Measurements from ENCODE around the gene EIF6. TPM values are rescaled to one million over a fixed set of nuclear protein-coding genes. Genes with fewer than 3 reads are reported as not detected.

EIF6 gene
- total and polyA plus RNA-seq, 2 experiments from 2014 or later: 166 to 245 TPM

GRCh38 chr20:35303735-35304491, 19.3 kb upstream of the EIF6 start:
- H3K9ac ChIP-seq: peak overlapping the region; percentile 32; the same call in 1 of the 2 replicates
- 0 out of 2 replicates have a peak overlapping the region, but pooled peaks have one; percentile 52 for H2AFZ ChIP-seq

GRCh38 chr20:35303382-35303734, 18.8 kb upstream of the EIF6 start:
- in situ Hi-C loops (cut with MboI): loop anchor here (5.0 kb wide), 1 partner anchor 134 kb away; the partner anchor contains the start of gene GDF5
- WGBS, 2 experiments (ENCODE audit: low coverage in 1 of 2, low lambda C conversion rate in 2 of 2, missing lambda C conversion rate in 2 of 2): 78 to 79% methylated on average over 11 of the region's 11 CpGs
- H2AFZ ChIP-seq: 0 out of 2 replicates have a peak overlapping the region, but pooled peaks have one; percentile 52
- H4K20me1 ChIP-seq (ENCODE audit: insufficient read depth): no peaks in the 10 kb centered on the region
- no peaks in the 10 kb centered on the region for H3K9me3 ChIP-seq (ENCODE audit: low read depth)
- no peak overlapping the region for H3K27ac ChIP-seq
- no peaks in the 10 kb centered on the region for H3K9me2 ChIP-seq (ENCODE audit: insufficient read depth)
- peak overlapping the region; percentile 32; the same call in 1 of the 2 replicates for H3K9ac ChIP-seq
- no peak overlapping the region for H3K4me3 ChIP-seq
- H3K4me2 ChIP-seq (ENCODE audit: unreplicated experiment): no peak overlapping the region
- TF ChIP-seq EZH2phosphoT487 (IDR thresholded peaks at IDR 0.05; ENCODE audit: insufficient read depth, low read depth): no peak
- no peak for TF ChIP-seq EZH2 (IDR thresholded peaks at IDR 0.05; ENCODE audit: insufficient read depth, poor library complexity, severe bottlenecking)
- peaks cover 62% of the 10 kb centered on the region for H3K4me1 ChIP-seq (ENCODE audit: insufficient read depth)
- H3K79me2 ChIP-seq (ENCODE audit: insufficient read depth): no peaks in the 10 kb centered on the region
- no peaks in the 10 kb centered on the region for H3K27me3 ChIP-seq (replicated peaks; ENCODE audit: insufficient read depth)
- no peak for DNase-seq
- no peaks in the 10 kb centered on the region for H3K36me3 ChIP-seq (ENCODE audit: low read depth)
- H3F3A ChIP-seq (ENCODE audit: insufficient read depth): peaks cover 45% of the 10 kb centered on the region

More at GRCh38 chr20:35303735-35304491, 19.3 kb upstream of the EIF6 start:
- Histone ChIP-seq H3K4me1 (ENCODE audit: insufficient read depth) (peaks cover 68% of the 10 kb centered on the region), H3K9me2 (ENCODE audit: insufficient read depth) (no peaks in the 10 kb centered on the region), H3K9me3 (ENCODE audit: low read depth) (no peaks in the 10 kb centered on the region), H3K36me3 (ENCODE audit: low read depth) (no peaks in the 10 kb centered on the region), H3F3A (ENCODE audit: insufficient read depth) (peaks cover 50% of the 10 kb centered on the region), H3K79me2 (ENCODE audit: insufficient read depth) (no peaks in the 10 kb centered on the region), H3K27ac (0 out of 2 replicates have a peak overlapping the region, but pooled peaks have one; percentile 95), H4K20me1 (ENCODE audit: insufficient read depth) (no peaks in the 10 kb centered on the region), H3K4me3 (no peak overlapping the region), H3K4me2 (ENCODE audit: unreplicated experiment) (no peak overlapping the region), H3K27me3 (replicated peaks; ENCODE audit: insufficient read depth) (no peaks in the 10 kb centered on the region)
- TF ChIP-seq EZH2 (IDR thresholded peaks at IDR 0.05; ENCODE audit: insufficient read depth, poor library complexity, severe bottlenecking) (no peak), EZH2phosphoT487 (IDR thresholded peaks at IDR 0.05; ENCODE audit: insufficient read depth, low read depth) (no peak)
- in situ Hi-C loops (cut with MboI): loop anchor here (5.0 kb wide), 1 partner anchor 133 kb away; the partner anchor contains the start of gene GDF5
- DNase-seq: peak; percentile 85
- 26 to 33% methylated on average over 17 to 18 of the region's 18 CpGs for WGBS, 2 experiments (ENCODE audit: low coverage in 1 of 2, low lambda C conversion rate in 2 of 2, missing lambda C conversion rate in 2 of 2)

GRCh38 chr20:35302421-35303335, 18.1 kb upstream of the EIF6 start:
- Histone ChIP-seq H3K36me3 (ENCODE audit: low read depth) (no peaks in the 10 kb centered on the region), H3K27me3 (replicated peaks; ENCODE audit: insufficient read depth) (no peaks in the 10 kb centered on the region), H2AFZ (no peak overlapping the region), H4K20me1 (ENCODE audit: insufficient read depth) (no peaks in the 10 kb centered on the region), H3K4me2 (ENCODE audit: unreplicated experiment) (no peak overlapping the region), H3K9me3 (ENCODE audit: low read depth) (no peaks in the 10 kb centered on the region), H3F3A (ENCODE audit: insufficient read depth) (peaks cover 39% of the 10 kb centered on the region), H3K79me2 (ENCODE audit: insufficient read depth) (no peaks in the 10 kb centered on the region), H3K4me1 (ENCODE audit: insufficient read depth) (peaks cover 55% of the 10 kb centered on the region), H3K9ac (0 out of 2 replicates have a peak overlapping the region, but pooled peaks have one; percentile 32), H3K4me3 (no peak overlapping the region), H3K9me2 (ENCODE audit: insufficient read depth) (no peaks in the 10 kb centered on the region), H3K27ac (peak overlapping the region; percentile 24; the same call in 1 of the 2 replicates)
- in situ Hi-C loops (cut with MboI): loop anchor here (5.0 kb wide), 1 partner anchor 135 kb away; the partner anchor contains the start of gene GDF5
- DNase-seq: no peak
- no peak for TF ChIP-seq EZH2 (IDR thresholded peaks at IDR 0.05; ENCODE audit: insufficient read depth, poor library complexity, severe bottlenecking)
- TF ChIP-seq EZH2phosphoT487 (IDR thresholded peaks at IDR 0.05; ENCODE audit: insufficient read depth, low read depth): no peak
- 60% methylated on average over 6 of the region's 6 CpGs for whole genome bisulfite sequencing, 2 experiments (ENCODE audit: low coverage in 1 of 2, low lambda C conversion rate in 2 of 2, missing lambda C conversion rate in 2 of 2)

- WGBS, 2 experiments (ENCODE audit: low coverage in 1 of 2, low lambda C conversion rate in 2 of 2, missing lambda C conversion rate in 2 of 2): 69 to 72% methylated on average over 2 of the region's 2 CpGs
- H3K4me3 ChIP-seq: no peak overlapping the region
- H2AFZ ChIP-seq: no peak overlapping the region
- TF ChIP-seq EZH2 (IDR thresholded peaks at IDR 0.05; ENCODE audit: insufficient read depth, poor library complexity, severe bottlenecking) (no peak), EZH2phosphoT487 (IDR thresholded peaks at IDR 0.05; ENCODE audit: insufficient read depth, low read depth) (no peak)
- H3F3A ChIP-seq (ENCODE audit: insufficient read depth): peaks cover 26% of the 10 kb centered on the region
- no peaks in the 10 kb centered on the region for H3K27me3 ChIP-seq (replicated peaks; ENCODE audit: insufficient read depth)
- H4K20me1 ChIP-seq (ENCODE audit: insufficient read depth): no peaks in the 10 kb centered on the region
- in situ Hi-C loops (cut with MboI): loop anchor here (5.0 kb wide), 1 partner anchor 136 kb away; the partner anchor contains the start of gene GDF5
- peaks cover 52% of the 10 kb centered on the region for H3K4me1 ChIP-seq (ENCODE audit: insufficient read depth)
- H3K36me3 ChIP-seq (ENCODE audit: low read depth): no peaks in the 10 kb centered on the region
- H3K79me2 ChIP-seq (ENCODE audit: insufficient read depth): no peaks in the 10 kb centered on the region
- H3K9me3 ChIP-seq (ENCODE audit: low read depth): no peaks in the 10 kb centered on the region
- no peak overlapping the region for H3K4me2 ChIP-seq (ENCODE audit: unreplicated experiment)
- DNase-seq: no peak
- no peak overlapping the region for H3K27ac ChIP-seq
- H3K9me2 ChIP-seq (ENCODE audit: insufficient read depth): no peaks in the 10 kb centered on the region
- no peak overlapping the region for H3K9ac ChIP-seq
Observed at GRCh38 chr20:35301426-35301825, 16.9 kb upstream of the EIF6 start.
